ENCODE results near the gene MAGT1. TPM values are rescaled to one million over a fixed set of nuclear protein-coding genes. Genes with fewer than 3 reads are reported as not detected.
"Not testable (repeated sequence)": the region's sequence is repeated elsewhere in the genome, so short reads cannot be mapped to it uniquely, and the experiment has no call there.

MAGT1 gene
- total RNA-seq, 1 experiment from 2014 or later: 99.7 TPM

- no peak for DNase-seq (ENCODE audit: low read depth)
- in situ Hi-C loops (cut with HindIII; ENCODE audit: low pct_unique_long_range_greater_than_20kb, low sequenced_read_pairs): no loop called here
Measured at GRCh38 chrX:77893713-77894112, 1.5 kb downstream of the MAGT1 start.

GRCh38 chrX:77892887-77893286 lies 2.3 kb downstream of the MAGT1 start:
- in situ Hi-C loops (cut with HindIII; ENCODE audit: low pct_unique_long_range_greater_than_20kb, low sequenced_read_pairs): no loop called here
- no peak for DNase-seq (ENCODE audit: low read depth)

DNA sequence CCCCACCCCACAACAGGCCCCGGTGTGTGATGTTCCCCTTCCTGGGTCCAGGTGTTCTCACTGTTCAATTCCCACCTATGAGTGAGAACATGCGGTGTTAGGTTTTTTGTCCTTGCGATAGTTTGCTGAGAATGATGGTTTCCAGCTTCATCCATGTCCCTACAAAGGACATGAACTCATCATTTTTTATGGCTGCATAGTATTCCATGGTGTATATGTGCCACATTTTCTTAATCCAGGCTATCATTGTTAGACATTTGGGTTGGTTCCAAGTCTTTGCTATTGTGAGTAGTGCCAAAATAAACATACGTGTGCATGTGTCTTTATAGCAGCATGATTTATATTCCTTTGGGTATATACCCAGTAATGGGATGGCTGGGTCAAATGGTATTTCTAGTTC lies 13.8 kb downstream of the MAGT1 start:
- in situ Hi-C loops (cut with HindIII; ENCODE audit: low pct_unique_long_range_greater_than_20kb, low sequenced_read_pairs); DNase-seq (ENCODE audit: low read depth): not testable (repeated sequence)

DNA sequence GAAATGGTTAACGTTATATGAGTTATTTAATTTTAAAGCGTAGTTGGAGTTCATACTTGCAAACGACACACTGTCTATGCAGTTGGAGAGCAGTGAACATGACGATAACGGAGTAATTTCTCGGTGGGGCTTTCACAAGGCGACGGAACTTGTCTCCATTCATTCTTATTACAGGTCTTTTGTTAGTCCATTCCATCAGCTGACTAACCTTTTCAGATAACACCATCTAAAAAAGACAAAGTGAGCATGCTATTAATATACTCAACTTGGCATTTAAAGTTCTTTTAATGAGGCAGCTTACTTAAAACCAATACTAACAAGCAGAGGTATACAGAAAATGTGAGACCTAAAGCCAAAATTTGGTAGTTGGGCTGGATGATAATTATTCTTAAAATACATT lies 19.9 kb downstream of the MAGT1 start:
- DNase-seq (ENCODE audit: low read depth): no peak
- in situ Hi-C loops (cut with HindIII; ENCODE audit: low pct_unique_long_range_greater_than_20kb, low sequenced_read_pairs): no loop called here

GRCh38 chrX:77831544-77831943 lies 63.7 kb downstream of the MAGT1 start:
- in situ Hi-C loops (cut with HindIII; ENCODE audit: low pct_unique_long_range_greater_than_20kb, low sequenced_read_pairs); DNase-seq (ENCODE audit: low read depth): not testable (repeated sequence)

DNA sequence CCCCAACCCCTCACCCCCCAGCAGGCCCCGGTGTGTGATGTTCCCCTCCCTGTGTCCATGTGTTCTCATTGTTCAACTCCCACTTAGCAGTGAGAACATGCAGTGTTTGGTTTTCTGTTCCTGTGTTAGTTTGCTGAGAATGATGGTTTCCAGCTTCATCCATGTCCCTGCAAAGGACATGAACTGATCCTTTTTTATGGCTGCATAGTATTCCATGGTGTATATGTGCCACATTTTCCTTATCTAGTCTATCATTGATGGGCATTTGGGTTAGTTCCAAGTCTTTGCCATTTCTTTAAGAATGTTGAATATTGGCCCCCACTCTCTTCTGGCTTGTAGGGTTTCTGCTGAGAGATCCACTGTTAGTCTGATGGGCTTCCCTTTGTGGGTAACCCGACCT lies 73.2 kb downstream of the MAGT1 start:
- in situ Hi-C loops (cut with HindIII; ENCODE audit: low pct_unique_long_range_greater_than_20kb, low sequenced_read_pairs); DNase-seq (ENCODE audit: low read depth): not testable (repeated sequence)

- in situ Hi-C loops (cut with HindIII; ENCODE audit: low pct_unique_long_range_greater_than_20kb, low sequenced_read_pairs): no loop called here
- DNase-seq (ENCODE audit: low read depth): no peak
Measured at GRCh38 chrX:77820091-77820727, 75.0 kb downstream of the MAGT1 start.

GRCh38 chrX:77814210-77814609 lies 81.0 kb downstream of the MAGT1 start:
- no peak for DNase-seq (ENCODE audit: low read depth)
- in situ Hi-C loops (cut with HindIII; ENCODE audit: low pct_unique_long_range_greater_than_20kb, low sequenced_read_pairs): no loop called here

- DNase-seq (ENCODE audit: low read depth): no peak
- in situ Hi-C loops (cut with HindIII; ENCODE audit: low pct_unique_long_range_greater_than_20kb, low sequenced_read_pairs): no loop called here
Measured at GRCh38 chrX:77802201-77802600, 93.0 kb downstream of the MAGT1 start.

DNA sequence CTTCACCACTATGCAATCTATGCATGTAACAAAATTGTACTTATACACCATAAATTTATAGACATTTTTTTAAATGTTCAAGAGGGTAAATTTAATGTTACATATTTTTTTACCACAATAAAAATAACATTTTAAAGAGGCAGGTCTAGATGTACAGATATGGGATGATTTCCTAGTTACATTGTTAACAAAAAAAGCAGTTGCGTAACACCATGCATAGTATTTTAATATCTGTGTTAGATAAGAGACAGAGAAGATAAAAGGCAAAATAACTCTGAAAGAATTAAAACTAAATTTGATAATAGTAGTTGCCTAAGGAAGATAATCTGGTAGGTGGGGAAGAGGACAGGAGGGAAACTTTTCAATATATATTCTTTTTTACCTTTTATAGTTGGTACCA lies 100.1 kb downstream of the MAGT1 start:
- in situ Hi-C loops (cut with HindIII; ENCODE audit: low pct_unique_long_range_greater_than_20kb, low sequenced_read_pairs): no loop called here
- DNase-seq (ENCODE audit: low read depth): no peak

GRCh38 chrX:77793946-77794345 lies 101.3 kb downstream of the MAGT1 start:
- in situ Hi-C loops (cut with HindIII; ENCODE audit: low pct_unique_long_range_greater_than_20kb, low sequenced_read_pairs): no loop called here
- no peak for DNase-seq (ENCODE audit: low read depth)

DNA sequence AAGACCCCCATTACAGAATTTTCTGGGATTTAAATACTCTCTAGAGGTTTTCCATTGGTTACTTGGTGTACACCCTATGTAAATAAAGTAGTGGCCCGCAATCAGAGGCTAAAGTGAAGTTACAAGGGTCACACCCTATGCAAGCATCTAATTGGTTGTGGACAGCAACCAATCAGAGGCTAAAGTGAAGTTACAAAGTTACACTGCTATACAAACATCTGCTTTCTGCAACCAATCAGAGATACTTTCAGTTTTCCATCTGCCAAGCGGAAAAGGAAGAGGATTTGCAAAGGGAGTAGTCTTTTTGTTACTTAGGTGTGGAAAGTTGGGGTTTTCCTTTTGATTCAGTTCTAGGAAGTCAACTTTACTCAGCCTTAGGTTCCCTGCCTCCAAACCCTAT lies 107.2 kb downstream of the MAGT1 start:
- DNase-seq (ENCODE audit: low read depth): peak; percentile 76
- in situ Hi-C loops (cut with HindIII; ENCODE audit: low pct_unique_long_range_greater_than_20kb, low sequenced_read_pairs): no loop called here

DNA sequence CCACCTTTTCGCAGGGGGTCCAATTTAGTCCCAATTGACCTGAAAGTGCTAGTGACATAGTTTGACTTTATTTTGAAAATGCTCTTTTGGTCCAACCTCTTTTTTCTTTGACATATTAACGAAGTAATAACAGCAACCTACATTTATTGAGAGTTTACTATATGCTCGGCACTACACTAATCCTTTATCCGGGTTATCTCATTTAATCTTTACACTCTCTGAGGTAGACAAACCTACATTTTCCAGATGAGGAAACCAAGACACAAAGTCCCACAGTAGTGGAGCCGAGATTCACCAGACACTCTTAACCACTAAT lies 108.9 kb downstream of the MAGT1 start:
- in situ Hi-C loops (cut with HindIII; ENCODE audit: low pct_unique_long_range_greater_than_20kb, low sequenced_read_pairs): no loop called here
- DNase-seq (ENCODE audit: low read depth): no peak

DNA sequence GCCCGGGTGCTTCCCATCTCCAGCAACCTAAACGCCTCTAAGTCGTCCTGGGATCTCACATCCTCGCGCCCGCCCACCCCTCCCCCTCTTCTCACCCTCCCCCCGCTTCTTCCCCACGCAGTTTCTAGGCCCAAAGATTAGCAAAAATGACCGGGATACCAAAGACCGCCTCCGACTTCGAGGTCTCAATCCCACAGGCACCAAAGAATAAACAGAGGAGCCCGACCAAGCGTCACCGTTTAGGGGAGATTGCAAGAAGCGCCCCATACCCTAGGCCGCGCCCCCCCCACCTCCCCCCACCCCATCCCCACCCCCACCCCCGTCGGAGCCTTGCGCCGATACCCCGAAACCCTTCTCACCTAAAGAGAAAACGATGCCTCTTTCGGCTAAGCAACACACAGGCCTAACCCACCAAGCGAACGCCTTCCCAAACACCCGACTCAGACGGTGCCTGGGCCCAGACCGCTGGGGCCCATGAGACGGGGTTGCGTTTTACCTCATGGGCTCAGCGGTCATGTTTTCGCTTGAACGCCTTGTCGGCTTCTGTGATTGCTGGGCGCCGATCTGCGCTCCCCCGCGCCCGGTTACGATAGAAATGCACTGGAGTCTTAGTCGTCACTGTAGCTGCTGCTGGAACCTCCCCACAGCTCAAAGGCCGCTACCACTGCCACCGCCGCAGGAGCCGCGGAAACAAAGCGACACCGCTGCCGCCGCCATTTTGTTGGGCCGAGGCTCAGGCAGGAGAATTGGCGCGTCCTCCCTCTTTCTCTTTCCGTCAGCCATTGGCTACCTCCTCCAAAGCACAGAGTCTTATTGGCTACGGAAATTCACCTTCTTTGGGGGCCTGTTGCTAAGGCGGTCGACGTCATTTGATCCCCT lies 109.5 kb downstream of the MAGT1 start, which contains the start of gene ATRX:
ATRX (minus strand) TSS at position 731 of the 879 bp plus-strand sequence; CDS start at position 516, 215 bp downstream.
- peak; percentile 78 for DNase-seq (ENCODE audit: low read depth)
- in situ Hi-C loops (cut with HindIII; ENCODE audit: low pct_unique_long_range_greater_than_20kb, low sequenced_read_pairs): no loop called here

- DNase-seq (ENCODE audit: low read depth): no peak
- in situ Hi-C loops (cut with HindIII; ENCODE audit: low pct_unique_long_range_greater_than_20kb, low sequenced_read_pairs): no loop called here
Measured at GRCh38 chrX:77779695-77780094, 115.5 kb downstream of the MAGT1 start.

DNA sequence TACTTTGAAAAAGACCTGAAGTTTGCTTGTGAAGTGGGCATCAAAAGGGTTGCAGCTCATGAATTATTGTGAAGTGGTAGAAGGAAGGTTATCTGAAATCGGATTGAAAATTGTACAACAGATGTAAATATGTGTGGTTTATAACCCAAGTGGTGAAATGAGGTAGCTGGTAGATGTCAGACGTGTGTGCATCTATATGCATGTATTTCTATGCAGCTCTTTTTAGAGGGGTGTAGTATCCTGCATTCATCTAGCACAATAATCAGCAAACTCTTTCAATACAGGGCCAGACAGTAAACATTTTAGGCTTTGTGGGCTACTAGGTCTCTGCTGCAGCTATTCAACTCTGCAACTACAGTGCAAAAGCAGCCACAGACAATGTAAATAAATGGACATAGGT lies 118.6 kb downstream of the MAGT1 start:
- no peak for DNase-seq (ENCODE audit: low read depth)
- in situ Hi-C loops (cut with HindIII; ENCODE audit: low pct_unique_long_range_greater_than_20kb, low sequenced_read_pairs): no loop called here

Data from Caki2 (cell line).